ENCODE measurements around the gene XXYLT1. TPM values are rescaled to one million over a fixed set of nuclear protein-coding genes. Genes with fewer than 3 reads are reported as not detected.

The XXYLT1 gene
- total and polyA plus RNA-seq, 10 of the 15 experiments (the other 5 are each of a cell fraction or from before 2014, with no cell fraction given): 1.2 to 14.2 (median 9.3) TPM

- ChIA-PET RAD21 (ENCODE audit: unreplicated experiment) (interaction anchor here (2.3 kb wide), 1 partner anchor 50 kb away, joined by 12 read pairs; no protein-coding TSS in a partner anchor), CTCF (interaction anchor here (1.1 to 5.3 kb wide), 3 partner anchors 147 to 582 kb away, joined by 3 to 33 read pairs (median 23); partner anchors contain the start of gene LSG1), SMC1A (ENCODE audit: uncharacterized antibody, unreplicated experiment) (interaction anchor here (1.2 to 7.3 kb wide), 2 partner anchors 48 to 124 kb away, joined by 3 to 70 read pairs; no protein-coding TSS in a partner anchor), POLR2A (interaction anchor here (2.2 kb wide), 1 partner anchor 106 kb away, joined by 13 read pairs; no protein-coding TSS in a partner anchor)
- no peak overlapping the region for H2AFZ ChIP-seq (ENCODE audit: control insufficient read depth, low read depth, low read length)
- H3K36me3 ChIP-seq (ENCODE audit: control insufficient read depth in 2 of 2, insufficient read depth in 2 of 2, low read length in 1 of 2): no peaks in the 10 kb centered on the region
- H3K79me2 ChIP-seq (ENCODE audit: control insufficient read depth, insufficient read depth, low read length): peaks cover 6% of the 10 kb centered on the region
- intact Hi-C loops (cut with micrococcal nuclease; ENCODE audit: unreplicated experiment) (no loop called here), in situ Hi-C loops (cut with MboI) (loop anchor here (10.0 kb wide), 1 partner anchor 919 kb away; no protein-coding TSS in a partner anchor)
- no peak overlapping the region for H3K4me2 ChIP-seq (ENCODE audit: control insufficient read depth, insufficient read depth)
- H3K27me3 ChIP-seq (replicated peaks in 1 of 2; ENCODE audit: control insufficient read depth in 2 of 2, insufficient read depth in 2 of 2, low read length in 1 of 2): no peaks in the 10 kb centered on the region
- H3K4me3 ChIP-seq: no peak overlapping the region
- TF ChIP-seq EZH2 (IDR thresholded peaks at IDR 0.05; ENCODE audit: borderline replicate concordance, control insufficient read depth, low read depth, low read length): no peak
- no peak for TF ChIP-seq RB1 (IDR thresholded peaks at IDR 0.05; ENCODE audit: borderline replicate concordance)
- no peak for TF ChIP-seq IRF3 (IDR thresholded peaks at IDR 0.05)
- WGBS (ENCODE audit: insufficient coverage, insufficient replicate concordance, low lambda C conversion rate, missing lambda C conversion rate): 92% methylated on average over 10 of the region's 10 CpGs
- no peaks in the 10 kb centered on the region for H4K20me1 ChIP-seq (ENCODE audit: control insufficient read depth, insufficient read depth)
- peaks cover 33% of the 10 kb centered on the region for H3K4me1 ChIP-seq (ENCODE audit: control insufficient read depth, insufficient read depth, low read length)
- FAIRE-seq (no peak), ATAC-seq (no peak), DNase-seq (ENCODE audit: low read depth, low spot score) (no peak)
- no TSS peak for BruUV-seq (replicated peaks)
- H3K9ac ChIP-seq (ENCODE audit: control insufficient read depth, insufficient read depth, low read length): no peak overlapping the region
- no peaks in the 10 kb centered on the region for H3K9me3 ChIP-seq (replicated peaks; ENCODE audit: control insufficient read depth, insufficient read depth, low read length)
- no peak overlapping the region for H3K27ac ChIP-seq (ENCODE audit: control insufficient read depth, insufficient read depth)
Observed at GRCh38 chr3:195253923-195254432, 17.0 kb downstream of the XXYLT1 start.
